Mesodermal cell (in vitro differentiated cells): Measurements from ENCODE around the gene TXNDC8.

Source experiments
- H3K27ac ChIP-seq: 2 replicates; pipeline ENCODE4 v1.7.0; 2013; ENCODE audit warnings: mild to moderate bottlenecking, low read depth, low read length, moderate library complexity; ENCODE audit not compliant: severe bottlenecking
- H3K36me3 ChIP-seq: 2 replicates; pipeline ENCODE4 v1.7.1; 2013; ENCODE audit warnings: mild to moderate bottlenecking, low read length, moderate library complexity; ENCODE audit not compliant: control insufficient read depth, insufficient read depth
- H3K4me1 ChIP-seq: one replicate; pipeline ENCODE4 v1.7.1; 2013; ENCODE audit warnings: mild to moderate bottlenecking, low read length; ENCODE audit not compliant: insufficient read depth, control insufficient read depth, poor library complexity, severe bottlenecking
- H3K4me3 ChIP-seq: 2 replicates; pipeline ENCODE4 v1.7.0; 2013; ENCODE audit warnings: low read length, control low read depth, mild to moderate bottlenecking; ENCODE audit not compliant: insufficient read depth, poor library complexity, severe bottlenecking; ENCODE audit errors: extremely low read depth
- H3K9me3 ChIP-seq: 2 replicates; pipeline ENCODE4 v1.7.1; 2013; ENCODE audit warnings: mild to moderate bottlenecking, low read length, moderate library complexity; ENCODE audit not compliant: control insufficient read depth
- WGBS, 2 experiments: methylation state at CpG; one replicate each; pipeline ENCODE4 v1.1.5; 2013; ENCODE audit warnings: missing lambda C conversion rate in 2 of 2; ENCODE audit not compliant: insufficient coverage in 2 of 2; 5-methylcytosine and 5-hydroxymethylcytosine counted together

Gene TXNDC8

DNA sequence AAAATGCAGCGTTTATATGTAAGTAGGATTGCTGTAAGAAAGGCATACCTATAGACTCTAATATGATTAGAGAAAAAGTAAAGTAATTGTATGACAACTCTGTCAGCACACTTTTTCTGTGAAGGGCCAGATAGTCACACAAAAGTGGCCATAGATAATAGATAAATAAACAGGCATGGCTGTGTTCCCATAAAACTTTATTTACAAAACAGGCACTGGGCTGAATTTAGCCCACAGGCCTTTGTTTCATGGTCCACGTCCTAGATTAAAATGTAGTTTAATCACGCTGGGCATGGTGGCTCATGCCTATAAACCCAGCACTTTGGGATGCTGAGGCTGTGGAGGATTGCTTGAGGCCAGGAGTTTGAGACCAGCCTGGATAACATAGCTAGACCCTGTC lies 8.7 kb upstream of the TXNDC8 start:
- 50% methylated on average over 2 of the region's 3 CpGs; no CpG with 5 or more reads in 1 of the 2 experiments for WGBS, 2 experiments
- H3K27ac ChIP-seq = no peak overlapping the region
- no peaks in the 10 kb centered on the region for H3K9me3 ChIP-seq
- no peaks in the 10 kb centered on the region for H3K36me3 ChIP-seq
- H3K4me1 ChIP-seq = peaks cover 5% of the 10 kb centered on the region
- no peak overlapping the region for H3K4me3 ChIP-seq

DNA sequence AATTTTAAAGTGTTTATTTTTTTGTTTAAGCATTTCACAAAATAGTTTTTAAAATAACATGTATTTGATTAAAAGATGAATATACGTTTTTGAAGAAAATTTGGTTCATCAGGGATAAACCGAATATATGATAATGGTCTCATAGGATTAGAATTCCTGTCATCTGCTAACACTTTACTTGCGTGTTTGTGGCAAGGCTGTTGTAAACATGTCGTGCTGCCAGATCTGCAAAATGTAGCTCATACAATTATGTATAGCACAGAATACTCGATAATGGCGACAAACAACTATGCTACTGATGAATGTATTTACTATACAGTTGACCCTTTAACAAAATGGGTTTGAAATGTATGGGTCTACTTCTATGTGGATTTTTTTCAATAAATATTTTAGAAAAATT lies 7.2 kb upstream of the TXNDC8 start:
- no peaks in the 10 kb centered on the region for H3K9me3 ChIP-seq
- 96 to 100% methylated on average over 1 to 4 of the region's 6 CpGs for WGBS, 2 experiments

DNA sequence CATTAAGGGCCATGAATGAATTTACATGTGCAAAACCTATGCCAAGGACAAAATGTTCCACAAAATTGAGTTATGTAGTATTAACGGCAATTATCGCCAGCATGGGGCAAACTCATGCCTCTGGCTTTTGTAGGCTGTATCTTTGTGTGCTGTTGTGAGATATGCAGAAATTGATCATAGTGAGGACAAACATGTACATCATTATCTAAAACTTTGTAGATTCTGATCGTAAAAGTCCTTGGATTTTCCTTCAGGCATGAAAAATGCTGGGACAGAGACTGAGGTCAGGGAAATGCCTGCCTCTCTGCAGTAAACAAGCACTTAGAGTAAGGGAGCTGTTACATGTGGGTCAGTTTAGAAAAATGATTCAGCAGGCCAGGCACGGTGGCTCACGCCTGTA lies 5.9 kb upstream of the TXNDC8 start:
- no peaks in the 10 kb centered on the region for H3K36me3 ChIP-seq
- 67 to 100% methylated on average over 2 to 3 of the region's 5 CpGs for WGBS, 2 experiments
- no peaks in the 10 kb centered on the region for H3K9me3 ChIP-seq
- no peak overlapping the region for H3K4me3 ChIP-seq
- no peaks in the 10 kb centered on the region for H3K4me1 ChIP-seq
- H3K27ac ChIP-seq = no peak overlapping the region

More for the DNA sequence above, 7.2 kb upstream of the TXNDC8 start:
- Histone ChIP-seq H3K36me3 (no peaks in the 10 kb centered on the region), H3K27ac (no peak overlapping the region), H3K4me3 (no peak overlapping the region), H3K4me1 (no peaks in the 10 kb centered on the region)

DNA sequence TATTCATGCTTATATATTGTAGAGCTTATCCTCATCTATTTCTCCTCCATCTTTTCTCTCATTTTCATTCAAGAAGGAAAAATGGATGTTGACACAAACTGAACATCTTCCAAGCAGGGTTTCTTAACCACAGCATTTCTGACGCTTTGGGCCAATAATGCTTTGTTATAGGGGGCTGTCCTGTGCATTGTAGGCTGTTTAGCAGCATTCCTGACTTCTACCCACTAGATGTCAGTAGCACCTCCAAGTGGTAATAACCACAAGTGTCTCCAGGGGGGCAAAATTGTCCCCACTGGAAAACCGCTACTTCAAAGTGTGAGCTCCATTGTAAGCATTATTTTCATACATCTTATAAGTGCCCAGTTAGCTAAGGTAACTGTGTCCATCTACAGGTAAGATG lies 2.6 kb upstream of the TXNDC8 start:
- H3K27ac ChIP-seq = no peak overlapping the region
- WGBS, 2 experiments = 71% methylated on average over 1 of the region's 2 CpGs; no CpG with 5 or more reads in 1 of the 2 experiments
- H3K36me3 ChIP-seq = no peaks in the 10 kb centered on the region
- H3K4me1 ChIP-seq = no peaks in the 10 kb centered on the region
- H3K4me3 ChIP-seq = no peak overlapping the region
- H3K9me3 ChIP-seq = no peaks in the 10 kb centered on the region

DNA sequence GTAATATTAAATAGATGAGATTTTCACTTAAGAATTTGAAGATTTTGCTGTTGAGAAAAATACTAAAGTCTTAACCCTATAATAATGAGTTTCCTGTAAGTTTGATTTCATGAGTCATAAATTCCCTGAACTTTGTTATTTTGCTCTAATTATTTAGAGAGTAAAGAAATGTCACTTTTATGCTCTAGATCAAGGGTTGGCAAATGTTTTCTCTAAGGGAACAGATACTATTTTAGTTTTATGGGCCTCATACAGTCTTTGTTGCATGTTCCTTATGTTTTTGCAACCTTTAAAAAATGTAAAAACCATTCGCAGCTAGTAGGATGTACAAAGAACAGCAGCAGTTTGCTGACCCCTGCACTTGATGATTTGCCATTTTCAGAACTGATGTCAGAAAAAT lies 480 bp upstream of the TXNDC8 start:
- 91 to 100% methylated on average over 1 of the region's 1 CpG for WGBS, 2 experiments
- H3K27ac ChIP-seq = no peak overlapping the region
- no peaks in the 10 kb centered on the region for H3K4me1 ChIP-seq
- H3K4me3 ChIP-seq = no peak overlapping the region
- no peaks in the 10 kb centered on the region for H3K36me3 ChIP-seq
- H3K9me3 ChIP-seq = no peaks in the 10 kb centered on the region

DNA sequence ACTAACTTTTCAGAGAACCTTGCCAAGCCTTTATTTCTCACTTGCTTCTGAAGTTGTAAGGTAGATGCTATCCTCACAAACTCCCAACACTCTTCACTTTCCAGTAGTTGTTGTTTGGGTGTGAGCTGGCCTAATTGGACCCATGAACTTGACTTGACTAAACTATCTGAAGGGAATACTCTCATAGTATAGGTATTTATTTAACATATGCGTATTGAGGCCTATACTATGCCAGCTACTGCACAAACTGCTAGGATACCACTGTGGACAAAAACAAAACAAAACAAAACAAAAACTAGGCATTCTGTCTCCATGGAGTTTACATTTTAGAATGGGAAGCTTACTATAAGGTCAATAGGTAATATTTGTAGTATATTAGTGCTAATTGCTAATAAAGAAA lies 1.3 kb downstream of the TXNDC8 start:
- WGBS, 2 experiments = no CpG with 5 or more reads among the region's 1 CpG
- no peaks in the 10 kb centered on the region for H3K4me1 ChIP-seq
- no peak overlapping the region for H3K4me3 ChIP-seq
- no peaks in the 10 kb centered on the region for H3K9me3 ChIP-seq
- no peaks in the 10 kb centered on the region for H3K36me3 ChIP-seq
- H3K27ac ChIP-seq = no peak overlapping the region

DNA sequence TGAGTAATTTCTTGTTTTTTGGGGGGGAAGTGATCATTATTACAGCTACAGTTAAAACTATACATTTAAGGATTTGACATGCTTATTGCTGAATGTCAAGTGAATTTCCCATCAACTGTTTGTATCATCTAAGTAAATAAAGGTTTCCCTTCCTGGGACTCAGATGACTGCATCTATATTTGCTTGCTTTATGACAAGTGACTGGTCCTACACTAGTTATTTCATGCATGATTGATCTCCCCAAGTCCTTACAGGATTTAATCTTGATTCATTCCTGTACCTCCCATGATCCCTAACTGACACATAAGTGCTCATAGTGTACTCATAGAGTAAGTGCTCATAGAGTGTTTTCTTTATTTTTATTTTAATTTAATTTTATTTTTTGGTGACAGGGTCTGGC lies 2.8 kb downstream of the TXNDC8 start:
- no peak overlapping the region for H3K4me3 ChIP-seq
- no peaks in the 10 kb centered on the region for H3K36me3 ChIP-seq
- H3K27ac ChIP-seq = no peak overlapping the region
- H3K9me3 ChIP-seq = no peaks in the 10 kb centered on the region
- no peaks in the 10 kb centered on the region for H3K4me1 ChIP-seq

DNA sequence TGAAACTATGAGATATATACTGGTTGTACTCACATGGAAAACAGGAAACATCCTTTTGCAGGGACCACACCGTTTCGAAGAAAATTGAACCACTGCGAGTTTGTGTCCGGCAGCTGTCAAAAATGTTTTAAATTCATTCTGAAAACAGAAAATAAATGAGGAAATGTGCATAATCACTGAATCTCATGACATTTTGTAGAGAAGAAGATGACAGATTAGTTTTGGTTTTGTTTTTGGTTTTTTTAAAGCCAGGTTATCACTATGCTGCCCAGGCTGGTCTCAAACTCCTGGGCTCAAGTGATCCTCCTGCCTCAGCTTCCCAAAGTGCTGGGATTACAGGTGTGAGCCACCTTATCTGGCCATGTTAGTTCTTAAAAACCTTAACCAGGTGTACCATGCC lies 3.5 kb downstream of the TXNDC8 start:
- 95 to 100% methylated on average over 4 of the region's 4 CpGs for WGBS, 2 experiments

DNA sequence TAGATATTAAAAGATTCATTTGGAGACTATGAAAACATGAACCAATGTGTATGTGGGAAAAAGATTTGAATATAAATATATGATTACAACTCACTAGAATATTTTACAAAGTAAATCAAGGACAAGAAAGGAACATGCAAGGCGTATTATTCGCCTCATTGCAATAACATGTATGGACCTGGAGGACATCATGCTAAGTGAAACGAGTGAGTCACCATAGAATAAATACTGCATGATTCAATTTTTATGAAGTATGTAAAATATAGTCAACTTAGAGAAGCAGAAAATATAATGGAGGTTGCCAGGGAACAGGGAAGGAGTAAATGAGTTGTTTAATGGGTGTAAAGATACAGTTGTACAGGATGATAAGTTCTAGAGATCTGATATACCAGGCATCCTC lies 4.9 kb downstream of the TXNDC8 start:
- H3K4me1 ChIP-seq = no peaks in the 10 kb centered on the region
- WGBS, 2 experiments = no CpG with 5 or more reads among the region's 3 CpGs

More for the DNA sequence above, 3.5 kb downstream of the TXNDC8 start:
- Histone ChIP-seq H3K4me1 (no peaks in the 10 kb centered on the region), H3K4me3 (no peak overlapping the region), H3K36me3 (no peaks in the 10 kb centered on the region), H3K27ac (no peak overlapping the region), H3K9me3 (no peaks in the 10 kb centered on the region)

DNA sequence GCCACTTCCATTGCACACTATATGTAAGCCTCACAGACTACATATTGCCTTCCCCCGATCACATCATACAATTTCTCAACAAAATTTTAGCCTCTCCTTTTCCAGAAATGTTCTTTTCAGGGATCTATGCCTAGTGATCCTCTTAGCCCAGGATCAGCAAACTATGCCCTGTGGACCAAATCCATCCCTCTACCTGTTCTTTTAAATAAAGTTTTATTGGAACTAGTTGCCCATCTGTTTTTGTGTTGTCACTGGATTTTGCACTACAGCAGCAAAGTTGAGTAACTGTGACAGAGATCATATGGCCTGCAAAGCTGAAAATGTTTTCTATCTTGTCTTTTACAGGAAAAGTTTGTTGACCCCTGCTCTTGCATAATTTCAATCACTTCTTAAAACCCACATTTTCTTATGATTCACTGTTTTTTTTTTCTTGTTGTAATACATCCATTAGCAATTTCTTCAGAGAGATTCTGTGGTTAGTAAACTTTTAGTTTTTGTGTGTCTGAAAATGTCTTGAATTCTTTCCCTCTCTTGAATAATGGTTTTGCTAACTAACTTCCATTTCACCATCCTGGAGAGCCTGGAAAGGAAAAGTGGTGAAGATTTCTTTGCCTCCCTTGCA lies 7.1 kb downstream of the TXNDC8 start:
- Histone ChIP-seq H3K9me3 (no peaks in the 10 kb centered on the region), H3K4me1 (no peaks in the 10 kb centered on the region), H3K4me3 (no peak overlapping the region), H3K27ac (no peak overlapping the region), H3K36me3 (no peaks in the 10 kb centered on the region)
- WGBS, 2 experiments = 100% methylated on average over 1 of the region's 1 CpG; no CpG with 5 or more reads in 1 of the 2 experiments

More for the DNA sequence above, 4.9 kb downstream of the TXNDC8 start:
- no peak overlapping the region for H3K27ac ChIP-seq
- no peaks in the 10 kb centered on the region for H3K9me3 ChIP-seq
- no peaks in the 10 kb centered on the region for H3K36me3 ChIP-seq
- H3K4me3 ChIP-seq = no peak overlapping the region

DNA sequence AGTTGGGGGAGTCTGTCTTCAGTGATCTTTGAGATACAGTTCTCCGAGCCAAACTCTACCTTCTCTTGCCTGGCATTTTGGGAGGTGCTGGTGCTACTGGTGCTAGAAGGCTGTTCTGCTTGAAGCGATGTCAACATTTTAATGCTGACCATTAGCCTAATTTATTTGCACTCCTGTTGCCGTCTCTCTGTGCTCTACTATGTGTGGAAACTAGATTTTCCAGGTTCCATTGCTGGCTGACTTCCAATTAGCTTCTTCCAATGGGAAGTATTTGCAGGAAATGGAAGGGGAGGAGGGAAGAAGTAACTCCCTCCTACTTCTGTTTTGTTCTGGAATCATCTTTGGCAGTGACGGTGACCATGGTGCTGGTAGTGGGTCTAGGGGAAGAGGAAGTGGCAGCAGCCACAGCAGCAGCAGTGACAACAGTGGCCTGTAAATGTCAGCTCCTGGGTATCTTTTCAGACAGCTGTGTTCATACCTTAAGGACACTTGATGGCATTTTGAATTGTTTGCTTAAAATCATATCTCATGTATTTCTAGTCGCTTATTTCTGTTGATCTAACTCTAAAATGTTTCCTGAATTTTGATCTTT lies 7.9 kb downstream of the TXNDC8 start:
- H3K4me3 ChIP-seq = no peak overlapping the region
- H3K9me3 ChIP-seq = no peaks in the 10 kb centered on the region
- no peaks in the 10 kb centered on the region for H3K36me3 ChIP-seq
- no peaks in the 10 kb centered on the region for H3K4me1 ChIP-seq
- no peak overlapping the region for H3K27ac ChIP-seq
- 83 to 86% methylated on average over 2 to 4 of the region's 5 CpGs for WGBS, 2 experiments
